ENCODE data around the gene TMEM109.

The TMEM109 gene

GRCh38 chr11:60931917-60932316 lies 18.0 kb downstream of the TMEM109 start:
- no peak for ATAC-seq
- TF ChIP-seq ZNF70 (CRISPR knock-in tag; IDR thresholded peaks at IDR 0.05) = no peak
- no peak for TF ChIP-seq CSDC2 (CRISPR knock-in tag; IDR thresholded peaks at IDR 0.05)
- TF ChIP-seq ARNTL (CRISPR knock-in tag; IDR thresholded peaks at IDR 0.05; ENCODE audit: borderline replicate concordance, low read depth) = no peak
- no peak for TF ChIP-seq OSR1 (CRISPR knock-in tag; IDR thresholded peaks at IDR 0.05)
- TF ChIP-seq GLIS3 (CRISPR knock-in tag; IDR thresholded peaks at IDR 0.05) = no peak
- TF ChIP-seq TSHZ2 (CRISPR knock-in tag; IDR thresholded peaks at IDR 0.05) = no peak
- TF ChIP-seq RARB (CRISPR knock-in tag; IDR thresholded peaks at IDR 0.05) = no peak

- ATAC-seq = no peak
- TF ChIP-seq TSHZ2 (CRISPR knock-in tag; IDR thresholded peaks at IDR 0.05) = no peak
- TF ChIP-seq ZFP30 (CRISPR knock-in tag; IDR thresholded peaks at IDR 0.05) = no peak
- TF ChIP-seq CREB5 (CRISPR knock-in tag; IDR thresholded peaks at IDR 0.05; ENCODE audit: low read depth) = no peak
- no peak for TF ChIP-seq RARB (CRISPR knock-in tag; IDR thresholded peaks at IDR 0.05)
- no peak for TF ChIP-seq TCF4 (CRISPR knock-in tag; IDR thresholded peaks at IDR 0.05; ENCODE audit: borderline replicate concordance)
- TF ChIP-seq BACH2 (CRISPR knock-in tag; IDR thresholded peaks at IDR 0.05; ENCODE audit: borderline replicate concordance) = no peak
- TF ChIP-seq PPARA (CRISPR knock-in tag; IDR thresholded peaks at IDR 0.05; ENCODE audit: borderline replicate concordance) = no peak
- no peak for TF ChIP-seq ZC3H10 (CRISPR knock-in tag; IDR thresholded peaks at IDR 0.05)
- TF ChIP-seq ARNTL (CRISPR knock-in tag; IDR thresholded peaks at IDR 0.05; ENCODE audit: borderline replicate concordance, low read depth) = no peak
- no peak for TF ChIP-seq ESRRG (CRISPR knock-in tag; IDR thresholded peaks at IDR 0.05)
- TF ChIP-seq TOX (CRISPR knock-in tag; IDR thresholded peaks at IDR 0.05; ENCODE audit: borderline replicate concordance) = no peak
- no peak for TF ChIP-seq SNAI2 (CRISPR knock-in tag; IDR thresholded peaks at IDR 0.05)
- no peak for TF ChIP-seq OSR1 (CRISPR knock-in tag; IDR thresholded peaks at IDR 0.05)
- no peak for TF ChIP-seq PATZ1 (CRISPR knock-in tag; IDR thresholded peaks at IDR 0.05; ENCODE audit: borderline replicate concordance)
These were observed 18.8 kb downstream of the TMEM109 start for GRCh38 chr11:60932605-60933356.

GRCh38 chr11:60933416-60934123 lies 19.6 kb downstream of the TMEM109 start:
- no peak for TF ChIP-seq CSRNP3 (CRISPR knock-in tag; IDR thresholded peaks at IDR 0.05)
- no peak for ATAC-seq

Data from SK-N-SH treated with all-trans-retinoic acid at 6 μM for 48 hours (cell line).